Non-pigmented ciliary epithelial cell (primary cell): ENCODE measurements around the gene TUBGCP3.

Experiments
- DNase-seq: peaks from one replicate; pipeline ENCODE4 v3.0.0-alpha.2; 2010; ENCODE audit warnings: low read depth

Gene TUBGCP3

GRCh38 chr13:112483299-112483698, 104.7 kb downstream of the TUBGCP3 start:
- DNase-seq = no peak

GRCh38 chr13:112481458-112481857, 106.5 kb downstream of the TUBGCP3 start:
- DNase-seq = no peak

DNA sequence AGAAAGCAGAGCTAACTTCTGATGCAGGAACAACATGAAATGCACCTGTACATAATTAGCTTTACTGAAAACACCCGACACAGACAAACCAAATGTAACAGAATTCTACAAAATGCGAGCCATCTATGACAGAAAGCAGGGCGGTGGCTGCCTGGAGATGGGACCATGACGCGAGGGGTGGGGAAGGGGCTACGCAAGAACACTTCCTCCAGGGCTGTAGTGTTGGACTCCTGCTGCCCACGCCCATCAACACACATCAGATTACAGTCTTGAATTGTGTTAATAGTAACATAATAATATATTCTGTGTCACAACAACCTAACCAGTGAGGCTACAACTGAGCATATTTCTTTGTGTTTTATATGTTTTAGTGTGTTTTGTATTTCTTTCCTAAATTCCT, 108.6 kb downstream of the TUBGCP3 start:
- no peak for DNase-seq

DNA sequence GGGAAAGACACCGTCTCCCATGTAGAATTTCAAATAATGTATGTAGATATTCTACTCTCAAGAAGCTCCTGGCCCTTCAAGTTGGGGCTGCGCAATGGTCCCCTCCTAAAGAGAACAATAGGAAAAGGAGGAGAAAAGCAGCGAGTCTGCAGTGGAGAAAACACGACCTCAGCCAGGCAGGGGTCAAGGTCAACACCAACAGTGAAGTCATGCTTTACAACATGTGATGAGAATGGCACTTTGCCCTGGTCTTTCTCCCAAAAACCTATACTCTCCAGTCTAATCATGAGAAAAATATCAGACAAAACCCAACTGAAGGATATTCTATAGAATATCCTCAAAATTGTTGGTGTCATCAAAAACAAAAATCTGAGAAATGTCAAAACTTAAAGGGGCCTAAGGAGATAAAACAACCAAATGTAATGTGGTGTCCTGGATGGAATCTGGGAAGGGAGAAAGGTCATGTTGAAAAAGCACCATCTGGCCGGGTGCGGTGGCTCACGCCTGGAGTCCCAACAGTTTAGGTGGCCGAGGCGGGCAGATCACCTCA, 110.8 kb downstream of the TUBGCP3 start:
- DNase-seq = no peak

DNA sequence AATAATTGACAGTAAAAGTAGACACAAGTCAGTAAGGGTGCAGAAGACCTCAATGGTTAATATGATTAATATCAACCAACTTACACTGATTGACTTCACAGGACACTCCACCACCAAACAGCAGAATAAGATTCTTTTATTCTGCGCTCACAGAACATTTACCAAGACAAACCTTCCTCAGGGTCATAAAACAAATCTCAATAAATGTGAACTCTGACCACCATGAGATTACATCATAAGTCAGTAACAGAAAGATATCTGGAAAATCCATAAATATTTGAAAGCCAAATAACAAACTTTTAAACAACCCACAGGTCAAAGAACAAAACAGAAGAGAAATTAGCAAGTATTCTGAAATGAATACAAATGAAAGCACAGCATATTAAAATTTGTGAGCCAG, 112.1 kb downstream of the TUBGCP3 start:
- no peak for DNase-seq

DNA sequence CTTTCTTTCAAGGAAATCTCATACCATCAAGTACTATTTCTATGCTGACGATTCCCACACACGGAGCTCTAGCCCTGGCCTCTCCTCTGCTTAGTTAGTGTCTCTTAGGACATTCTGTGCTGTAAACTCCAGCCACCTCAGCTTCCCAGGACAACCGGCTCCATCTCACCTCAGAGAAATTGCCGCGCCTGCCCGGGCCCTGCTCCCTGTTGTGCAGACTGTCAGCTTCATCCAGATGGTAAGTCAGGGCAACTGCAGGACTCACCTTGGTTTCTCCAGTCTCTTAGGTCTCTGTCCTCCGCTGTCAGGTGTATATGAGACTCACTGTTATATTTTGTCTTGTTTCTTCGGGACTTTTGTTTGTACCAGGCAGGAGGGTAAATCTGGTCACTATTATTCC, 113.1 kb downstream of the TUBGCP3 start:
- no peak for DNase-seq

GRCh38 chr13:112473818-112474217, 114.1 kb downstream of the TUBGCP3 start:
- DNase-seq = no peak

- DNase-seq = no peak
These were observed 118.7 kb downstream of the TUBGCP3 start for GRCh38 chr13:112469071-112469745.

DNA sequence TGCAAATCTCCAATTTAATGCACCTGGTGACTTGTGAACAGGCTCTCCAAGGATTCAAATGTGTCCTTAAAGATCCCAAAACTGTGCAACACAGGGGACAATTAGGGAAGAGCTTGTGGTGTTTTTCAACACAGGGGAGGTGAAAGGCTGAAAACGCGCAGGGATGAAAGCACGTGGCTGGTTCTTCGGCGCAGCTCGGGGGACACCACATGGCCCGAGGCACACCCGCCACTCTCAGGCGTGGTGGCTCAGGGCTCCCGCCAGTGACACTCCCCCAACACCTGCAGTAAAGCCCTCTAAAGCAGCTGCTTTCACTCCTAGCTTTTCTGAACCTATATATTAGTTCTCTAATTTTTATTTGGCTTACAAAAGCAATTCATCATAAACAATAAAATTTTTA, 119.9 kb downstream of the TUBGCP3 start:
- no peak for DNase-seq

DNA sequence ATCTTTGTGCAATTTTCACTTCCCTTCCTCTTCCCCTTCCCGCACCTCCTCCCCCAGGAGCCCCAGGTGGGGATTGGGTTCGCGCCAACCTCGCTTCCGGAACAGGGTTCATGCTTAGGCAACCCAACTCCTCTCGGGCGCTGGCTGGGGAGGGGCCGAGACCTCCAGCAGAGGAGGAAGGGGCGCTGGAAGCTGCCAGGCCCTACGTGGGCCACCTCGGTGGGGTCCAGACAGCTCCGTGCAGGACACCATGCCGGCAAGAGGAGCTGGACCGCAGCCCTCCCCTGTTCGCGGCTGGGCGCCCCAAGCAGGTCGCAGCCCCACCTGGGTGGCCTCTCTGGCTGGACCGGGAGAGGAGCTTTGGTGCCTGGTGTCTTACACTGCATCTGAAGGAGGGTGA, 120.7 kb downstream of the TUBGCP3 start:
- no peak for DNase-seq

- DNase-seq = no peak
These were observed 121.6 kb downstream of the TUBGCP3 start for GRCh38 chr13:112466132-112467058.

- DNase-seq = no peak
These were observed 122.5 kb downstream of the TUBGCP3 start for GRCh38 chr13:112465251-112466131.

- no peak for DNase-seq
These were observed 123.2 kb downstream of the TUBGCP3 start for GRCh38 chr13:112464720-112465119.

- no peak for DNase-seq
These were observed 125.5 kb downstream of the TUBGCP3 start for GRCh38 chr13:112462408-112462807.

DNA sequence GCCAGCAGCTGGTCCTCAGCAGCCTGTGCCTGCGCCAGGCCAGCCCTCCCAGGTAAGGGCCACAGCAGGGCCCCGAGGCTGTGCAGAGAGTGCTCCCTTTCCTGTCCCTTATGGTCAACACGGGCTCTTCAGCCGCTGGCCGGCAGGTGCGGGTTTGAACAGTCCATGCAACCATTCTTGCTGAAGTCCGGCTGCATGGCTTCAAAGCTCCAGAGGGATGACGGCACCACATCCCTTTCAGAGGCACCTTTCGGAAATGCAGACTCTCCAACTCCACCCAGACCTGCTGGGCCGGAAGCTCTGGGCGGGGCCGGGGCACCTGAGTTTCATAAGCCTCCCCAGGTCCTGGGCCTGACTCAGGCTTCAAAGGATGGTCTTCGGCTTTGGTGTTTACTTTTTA, 130.5 kb downstream of the TUBGCP3 start:
- DNase-seq = no peak

DNA sequence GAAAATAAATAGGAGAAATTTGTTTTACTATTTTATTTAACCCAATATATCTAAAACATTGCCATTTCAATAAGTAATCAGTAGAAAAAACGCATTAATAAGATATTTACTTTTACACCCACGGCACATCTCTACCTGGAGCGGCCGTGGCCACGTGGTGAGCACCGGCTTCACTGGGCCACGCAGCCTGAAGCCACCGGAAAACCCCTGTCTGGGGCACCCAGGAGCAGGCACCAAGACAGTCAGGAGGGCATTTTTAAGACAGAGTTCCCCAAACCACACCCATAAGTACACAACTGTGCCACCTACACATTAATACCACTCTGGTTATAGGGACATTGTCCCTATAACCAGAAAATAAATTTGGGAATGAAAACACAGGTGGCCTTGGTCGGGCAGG, 130.9 kb downstream of the TUBGCP3 start:
- DNase-seq = no peak

DNA sequence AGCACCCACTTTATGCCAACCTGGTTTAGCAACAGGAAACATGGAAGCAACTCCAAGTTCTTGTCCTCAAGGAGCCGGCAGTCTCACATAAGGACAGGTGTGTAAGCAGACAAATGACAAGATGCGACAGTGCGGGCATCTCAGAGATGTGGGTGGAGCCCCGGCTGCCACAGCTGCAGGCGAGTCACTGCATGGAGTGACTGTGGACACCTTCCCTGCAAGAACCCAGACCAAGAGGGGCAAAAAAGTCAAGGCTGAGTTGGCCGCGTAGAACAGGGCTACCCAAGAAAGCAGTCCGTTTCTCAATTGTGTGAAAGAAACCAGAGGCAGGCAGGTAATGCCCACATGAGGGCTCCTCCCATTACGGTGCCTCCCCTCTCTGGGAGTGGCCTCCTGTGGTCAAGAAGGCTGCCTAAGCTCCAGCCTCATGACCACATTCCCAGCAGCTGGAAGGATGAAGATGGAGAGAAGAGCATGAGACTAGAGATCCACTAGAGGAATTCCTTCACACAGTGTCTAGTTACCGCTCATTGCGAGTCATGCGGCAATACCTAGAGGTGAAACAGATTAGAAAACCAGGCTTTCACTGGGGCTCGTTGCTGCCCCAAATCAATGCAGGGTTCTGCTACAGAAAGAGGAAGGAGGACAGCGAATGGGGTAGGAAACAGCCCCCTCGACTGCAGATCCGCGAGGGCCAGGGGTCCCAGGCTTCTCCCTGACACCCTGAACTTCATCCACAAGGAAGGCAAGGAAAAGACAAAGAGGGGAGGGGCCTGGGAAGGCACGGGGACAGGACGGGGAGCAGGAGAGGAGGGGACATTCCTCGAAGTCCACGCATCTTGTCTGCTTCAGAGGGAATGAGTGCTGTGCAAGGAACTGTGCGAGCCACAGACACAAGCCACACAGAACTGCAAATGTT, 131.6 kb downstream of the TUBGCP3 start:
- no peak for DNase-seq

DNA sequence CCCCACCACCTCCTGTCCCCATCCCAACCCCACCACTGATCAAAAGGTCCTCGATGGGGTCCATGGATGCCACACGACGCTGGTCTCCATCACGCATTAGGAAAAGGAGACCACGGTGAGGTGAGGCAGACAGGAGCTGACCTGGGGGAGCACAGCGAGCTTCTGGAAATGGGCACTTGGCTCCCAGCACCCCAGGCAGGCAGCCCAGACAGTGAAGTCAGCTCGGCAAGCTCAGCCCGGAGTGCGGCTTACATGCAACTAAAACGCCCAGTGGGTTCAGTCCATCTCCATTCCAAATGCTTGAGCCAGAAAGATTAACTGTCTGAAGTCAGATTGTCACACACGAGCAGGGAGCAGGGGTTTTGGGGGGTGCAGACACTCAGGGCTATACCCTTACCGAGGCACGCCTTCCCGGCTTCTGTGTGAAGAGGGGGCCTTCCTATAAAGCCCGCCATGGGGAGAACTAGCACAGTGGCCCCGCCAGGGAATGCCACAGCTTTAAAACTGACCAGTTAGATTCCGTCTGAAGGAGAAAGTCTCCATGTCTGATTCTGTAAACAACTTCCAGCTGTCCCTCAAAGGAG, 132.4 kb downstream of the TUBGCP3 start:
- DNase-seq = no peak

- no peak for DNase-seq
These were observed 133.2 kb downstream of the TUBGCP3 start for GRCh38 chr13:112454648-112455334.
